Right cardiac atrium (tissue), 5 donors: ENCODE data around the gene NECTIN2. TPM values are rescaled to one million over a fixed set of nuclear protein-coding genes. Genes with fewer than 3 reads are reported as not detected.
"Not testable (repeated sequence)": the region's sequence is repeated elsewhere in the genome, so short reads cannot be mapped to it uniquely, and the experiment has no call there.

ENCODE experiments used
- ATAC-seq, 2 donors: fragments of 200-7000 bp; cut with Tn5 transposase; one replicate each; pipeline versions ENCODE4 v1.8.0 to v1.9.1; 2020; ENCODE audit warnings: moderate library complexity in 2 of 2, mild to moderate bottlenecking in 1 of 2
- DNase-seq, 3 donors: peaks; one replicate each; pipeline ENCODE4 v3.0.0-alpha.2; 2020
- H3K27ac ChIP-seq: one replicate; pipeline ENCODE4 v1.5.1; 2013; ENCODE audit warnings: mild to moderate bottlenecking, low read length, control low read depth, moderate library complexity
- H3K27me3 ChIP-seq: one replicate; pipeline ENCODE4 v1.6.1; 2013; ENCODE audit not compliant: control insufficient read depth, insufficient read depth
- H3K4me1 ChIP-seq: one replicate; pipeline ENCODE4 v1.6.1; 2013; ENCODE audit warnings: low read length; ENCODE audit not compliant: control insufficient read depth, insufficient read depth
- H3K4me3 ChIP-seq: one replicate; pipeline ENCODE4 v1.5.1; 2013; ENCODE audit warnings: low read length, control low read depth
- H3K9me3 ChIP-seq: one replicate; pipeline ENCODE4 v1.6.1; 2013; ENCODE audit warnings: low read length; ENCODE audit not compliant: control insufficient read depth
- whole genome bisulfite sequencing: extraction: QIAGEN DNeasy Blood & Tissue Kit; methylation state at CpG from one replicate; pipeline ENCODE4 v1.1.7; 2013; 5-methylcytosine and 5-hydroxymethylcytosine counted together
- intact Hi-C, 4 donors: fragments of 100-400 bp; cut with DNase I; formaldehyde crosslinking; loops; one replicate each; pipeline versions ENCODE4 v1.11.0 to v1.14.0; 2022 to 2023
- polyA plus RNA-seq: library from polyadenylated mRNA; stranded (reverse); fragments of 200-250 nt; gene quantifications from one replicate; pipeline ENCODE4 v1.2.3, GENCODE V29; 2013
- total RNA-seq, 4 donors: library from RNA; stranded (reverse); fragmentation: NEBNext Ultra II Directional; extraction: Animal tissue kit (Norgen Biotek cat#: 25700); gene quantifications; one replicate each; pipeline ENCODE4 v1.2.1, GENCODE V29; 2021
- donor health status: healthy with polysubstance abuse.
- donor health status: DM: no; HTN: yes; CAD: no.
- donor health status: DM: no; HTN: no; CAD: no.
- donor health status: DM: no; HTN: yes; CAD: no; lungs with severe emphysema.
- donor health status: DM: yes; HTN: yes; CAD: no.

Gene NECTIN2
- total and polyA plus RNA-seq, 5 donors: 44.2 to 106 (median 57.0) TPM

- intact Hi-C loops: no loop called here
- Histone ChIP-seq H3K27me3 (no peaks in the 10 kb centered on the region), H3K4me1 (peaks cover 5% of the 10 kb centered on the region)
Observed at GRCh38 chr19:44855606-44856005, 9.5 kb downstream of the NECTIN2 start.

GRCh38 chr19:44856421-44857083 is 10.5 kb downstream of the NECTIN2 start:
- DNase-seq (peak; percentile 43 to 72 (median 70)), ATAC-seq (peak; percentile 71 to 88)
- no peaks in the 10 kb centered on the region for H3K27me3 ChIP-seq
- H3K4me1 ChIP-seq: peaks cover 3% of the 10 kb centered on the region
- H3K9me3 ChIP-seq: no peaks in the 10 kb centered on the region
- intact Hi-C loops: no loop called here
- 47% methylated on average over 10 of the region's 10 CpGs for WGBS
- H3K4me3 ChIP-seq: no peak overlapping the region
- peak overlapping the region; percentile 40 for H3K27ac ChIP-seq

More at GRCh38 chr19:44855606-44856005, 9.5 kb downstream of the NECTIN2 start:
- no peak for DNase-seq
- Histone ChIP-seq H3K9me3 (no peaks in the 10 kb centered on the region), H3K27ac (no peak overlapping the region), H3K4me3 (no peak overlapping the region)
- WGBS: 97% methylated on average over 1 of the region's 1 CpG
- ATAC-seq: no peak

GRCh38 chr19:44857837-44858236 is 11.7 kb downstream of the NECTIN2 start:
- no peak overlapping the region for H3K27ac ChIP-seq
- no peak for ATAC-seq
- no peak overlapping the region for H3K4me3 ChIP-seq
- DNase-seq: no peak
- intact Hi-C loops: no loop called here
- 72% methylated on average over 4 of the region's 4 CpGs for WGBS
- no peaks in the 10 kb centered on the region for H3K9me3 ChIP-seq
- peaks cover 3% of the 10 kb centered on the region for H3K4me1 ChIP-seq
- H3K27me3 ChIP-seq: no peaks in the 10 kb centered on the region

GRCh38 chr19:44861576-44861975 is 15.5 kb downstream of the NECTIN2 start:
- H3K4me3 ChIP-seq, H3K4me1 ChIP-seq, H3K27me3 ChIP-seq, ATAC-seq, intact Hi-C loops, H3K27ac ChIP-seq, H3K9me3 ChIP-seq, DNase-seq: not testable (repeated sequence)
- WGBS: 81% methylated on average over 3 of the region's 3 CpGs

- intact Hi-C loops: no loop called here
- WGBS: 99% methylated on average over 2 of the region's 2 CpGs
Observed at GRCh38 chr19:44863990-44864389, 17.9 kb downstream of the NECTIN2 start.

GRCh38 chr19:44865196-44865767 is 19.2 kb downstream of the NECTIN2 start:
- DNase-seq (no peak), ATAC-seq (no peak)
- H3K4me1 ChIP-seq: no peaks in the 10 kb centered on the region
- H3K27me3 ChIP-seq: no peaks in the 10 kb centered on the region
- no peaks in the 10 kb centered on the region for H3K9me3 ChIP-seq
- WGBS: 90% methylated on average over 27 of the region's 27 CpGs
- no peak overlapping the region for H3K4me3 ChIP-seq
- no peak overlapping the region for H3K27ac ChIP-seq
- intact Hi-C loops: no loop called here

More at GRCh38 chr19:44863990-44864389, 17.9 kb downstream of the NECTIN2 start:
- H3K27me3 ChIP-seq: no peaks in the 10 kb centered on the region
- H3K4me1 ChIP-seq: peaks cover 3% of the 10 kb centered on the region
- no peaks in the 10 kb centered on the region for H3K9me3 ChIP-seq
- ATAC-seq: no peak
- H3K27ac ChIP-seq: no peak overlapping the region
- no peak overlapping the region for H3K4me3 ChIP-seq
- DNase-seq: peak in 1 of 3 donors; percentile 5

- no peak overlapping the region for H3K4me3 ChIP-seq
- no peaks in the 10 kb centered on the region for H3K4me1 ChIP-seq
- DNase-seq (peak in 1 of 3 donors; percentile 16), ATAC-seq (no peak)
- H3K27ac ChIP-seq: peak overlapping the region; percentile 42
- H3K9me3 ChIP-seq: no peaks in the 10 kb centered on the region
- 89% methylated on average over 4 of the region's 4 CpGs for WGBS
- H3K27me3 ChIP-seq: no peaks in the 10 kb centered on the region
- intact Hi-C loops: no loop called here
Observed at GRCh38 chr19:44866664-44867063, 20.6 kb downstream of the NECTIN2 start.

GRCh38 chr19:44867578-44867977 is 21.5 kb downstream of the NECTIN2 start:
- H3K27ac ChIP-seq: no peak overlapping the region
- ATAC-seq: no peak
- H3K4me3 ChIP-seq: no peak overlapping the region
- no peak for DNase-seq
- H3K9me3 ChIP-seq: no peaks in the 10 kb centered on the region
- intact Hi-C loops: no loop called here
- no peaks in the 10 kb centered on the region for H3K4me1 ChIP-seq
- WGBS: 86% methylated on average over 12 of the region's 12 CpGs
- no peaks in the 10 kb centered on the region for H3K27me3 ChIP-seq

GRCh38 chr19:44869733-44870470 is 23.8 kb downstream of the NECTIN2 start:
- 51% methylated on average over 13 of the region's 13 CpGs for WGBS
- Histone ChIP-seq H3K4me1 (no peaks in the 10 kb centered on the region), H3K9me3 (no peaks in the 10 kb centered on the region), H3K4me3 (no peak overlapping the region), H3K27ac (peak overlapping the region; percentile 77), H3K27me3 (no peaks in the 10 kb centered on the region)
- intact Hi-C loops: no loop called here
- peak; percentile 24 to 49 for ATAC-seq
- peak; percentile 72 to 80 (median 80) for DNase-seq

GRCh38 chr19:44871809-44872208 is 25.7 kb downstream of the NECTIN2 start:
- intact Hi-C loops: no loop called here
- Histone ChIP-seq H3K4me1 (no peaks in the 10 kb centered on the region), H3K27me3 (no peaks in the 10 kb centered on the region), H3K27ac (no peak overlapping the region), H3K9me3 (no peaks in the 10 kb centered on the region), H3K4me3 (no peak overlapping the region)
- DNase-seq (peak in 1 of 3 donors; percentile 25), ATAC-seq (no peak)
- 83% methylated on average over 14 of the region's 14 CpGs for WGBS

- DNase-seq: no peak
- intact Hi-C loops: no loop called here
Observed at GRCh38 chr19:44872661-44873060, 26.6 kb downstream of the NECTIN2 start.

More at GRCh38 chr19:44872661-44873060, 26.6 kb downstream of the NECTIN2 start:
- WGBS: 85% methylated on average over 4 of the region's 4 CpGs
- Histone ChIP-seq H3K4me1 (no peaks in the 10 kb centered on the region), H3K4me3 (no peak overlapping the region), H3K27ac (no peak overlapping the region), H3K9me3 (no peaks in the 10 kb centered on the region), H3K27me3 (no peaks in the 10 kb centered on the region)
- no peak for ATAC-seq
